ENCODE measurements around the gene TICRR.
"Not testable (repeated sequence)": the region's sequence is repeated elsewhere in the genome, so short reads cannot be mapped to it uniquely, and the experiment has no call there.

TICRR gene

DNA sequence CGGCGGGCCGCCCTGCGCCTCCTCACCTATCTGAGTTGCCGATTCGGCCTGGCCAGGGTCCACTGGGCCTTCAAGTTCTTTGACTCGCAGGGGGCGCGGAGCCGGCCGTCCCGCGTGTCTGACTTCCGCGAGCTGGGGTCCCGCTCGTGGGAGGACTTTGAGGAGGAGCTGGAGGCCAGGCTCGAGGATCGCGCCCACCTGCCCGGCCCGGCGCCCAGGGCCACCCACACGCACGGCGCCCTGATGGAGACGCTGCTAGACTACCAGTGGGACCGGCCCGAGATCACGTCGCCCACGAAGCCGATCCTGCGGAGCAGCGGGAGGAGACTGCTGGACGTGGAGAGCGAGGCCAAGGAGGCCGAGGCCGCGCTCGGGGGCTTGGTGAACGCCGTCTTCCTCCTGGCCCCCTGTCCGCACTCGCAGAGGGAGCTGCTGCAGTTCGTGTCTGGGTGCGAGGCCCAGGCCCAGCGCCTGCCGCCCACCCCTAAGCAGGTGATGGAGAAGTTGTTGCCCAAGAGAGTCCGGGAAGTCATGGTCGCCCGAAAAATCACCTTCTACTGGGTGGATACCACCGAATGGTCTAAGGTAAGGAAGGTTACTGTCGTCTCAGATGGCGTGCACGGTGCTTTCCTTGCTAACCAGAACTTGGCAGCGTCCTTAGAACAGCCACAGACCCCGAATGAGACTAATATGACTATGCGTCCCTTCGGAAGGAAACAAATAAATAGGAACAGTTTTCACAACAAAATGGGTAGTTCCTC is 567 bp downstream of the TICRR start:
- no peak for DNase-seq

DNA sequence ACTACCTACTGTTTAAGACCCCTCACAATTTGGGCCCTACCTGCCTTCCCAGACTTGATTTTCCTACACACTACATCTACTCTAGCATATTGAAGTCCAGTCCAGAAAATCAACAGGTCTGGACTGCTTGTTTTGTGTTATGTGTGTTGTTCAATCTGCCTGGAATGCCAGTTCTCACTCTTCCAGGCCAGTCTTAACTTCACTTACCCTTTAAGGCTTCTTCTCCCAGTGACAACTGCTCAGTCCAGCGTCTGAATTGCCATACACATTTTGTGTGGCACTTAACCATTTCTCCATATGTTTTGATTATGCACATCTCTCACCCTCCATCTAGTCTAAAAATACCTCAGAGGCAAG is 1.1 kb downstream of the TICRR start:
- no peak for DNase-seq

DNA sequence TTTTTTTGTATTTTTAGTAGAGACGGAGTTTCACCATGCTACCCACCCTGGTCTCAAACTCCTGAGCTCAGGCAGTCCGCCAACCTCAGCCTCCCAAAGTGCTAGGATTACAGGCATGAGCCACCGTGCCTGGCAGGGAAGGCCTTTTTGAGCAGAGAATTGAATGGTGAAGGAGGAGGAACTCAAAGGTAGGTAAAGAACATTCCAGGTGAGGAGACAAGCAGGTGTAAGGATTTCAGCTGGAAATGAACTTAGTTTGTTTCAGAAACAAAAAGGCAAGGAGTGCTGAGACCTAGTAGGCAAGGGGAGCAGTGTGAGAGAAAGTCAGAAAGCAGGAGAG is 2.5 kb downstream of the TICRR start:
- DNase-seq, result no peak

DNA sequence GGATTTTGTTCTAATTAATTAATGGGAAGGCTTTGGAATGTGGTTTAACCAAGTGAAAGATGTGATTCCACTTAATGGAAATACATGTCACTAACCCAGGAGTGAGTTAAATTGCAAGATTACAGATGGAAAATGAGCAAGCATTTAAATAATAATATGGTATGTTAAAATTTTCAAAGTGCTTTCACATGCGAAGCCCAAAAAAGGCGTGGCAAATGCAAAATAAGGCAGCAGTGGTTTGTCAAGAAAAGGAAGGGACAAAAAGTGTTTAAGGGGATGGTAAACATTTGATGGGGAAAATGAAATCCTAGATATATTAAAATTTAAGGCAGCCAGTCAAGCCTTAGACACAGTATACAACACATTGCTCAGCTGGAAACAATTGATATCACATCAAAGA is 2.9 kb downstream of the TICRR start:
- no peak for DNase-seq

DNA sequence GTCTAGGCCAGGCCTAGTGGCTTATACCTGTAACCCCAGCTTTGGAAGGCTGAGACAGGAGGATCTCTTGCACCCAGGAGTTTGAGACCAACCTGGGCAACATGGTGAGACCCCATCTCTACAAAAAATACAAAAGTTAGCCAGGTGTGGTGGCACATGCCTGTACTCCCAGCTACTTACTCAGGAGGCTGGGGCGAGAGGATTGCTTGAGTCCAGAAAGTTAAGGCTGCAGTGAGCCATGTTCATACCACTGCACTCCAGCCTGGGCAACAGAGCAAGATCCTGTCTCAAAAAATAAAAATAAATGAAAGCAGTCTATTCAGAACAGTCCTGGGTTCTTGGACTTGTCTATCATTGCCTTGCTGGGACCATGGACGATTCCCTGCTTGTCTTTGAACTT is 5.5 kb downstream of the TICRR start:
- DNase-seq, result not testable (repeated sequence)

DNA sequence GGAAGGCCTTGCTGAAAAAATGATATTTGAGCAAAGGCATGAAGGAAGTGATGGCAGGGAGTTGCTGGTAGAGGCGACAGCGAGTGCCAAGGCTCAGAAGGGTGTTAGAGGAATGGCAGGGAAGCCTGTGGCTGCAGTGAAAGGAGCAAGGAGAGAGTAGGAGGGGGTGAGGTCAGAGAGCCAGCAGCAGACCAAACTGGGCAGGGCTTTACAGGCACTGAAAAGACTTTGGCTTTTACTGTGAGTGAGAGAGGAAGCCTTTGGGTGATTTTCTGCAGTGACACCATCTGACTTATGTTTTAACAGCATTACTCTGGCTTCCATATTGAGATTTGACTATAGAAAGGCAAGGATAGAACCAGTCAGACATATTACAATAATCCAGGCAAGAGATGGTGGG is 11.4 kb downstream of the TICRR start:
- no peak for DNase-seq

DNA sequence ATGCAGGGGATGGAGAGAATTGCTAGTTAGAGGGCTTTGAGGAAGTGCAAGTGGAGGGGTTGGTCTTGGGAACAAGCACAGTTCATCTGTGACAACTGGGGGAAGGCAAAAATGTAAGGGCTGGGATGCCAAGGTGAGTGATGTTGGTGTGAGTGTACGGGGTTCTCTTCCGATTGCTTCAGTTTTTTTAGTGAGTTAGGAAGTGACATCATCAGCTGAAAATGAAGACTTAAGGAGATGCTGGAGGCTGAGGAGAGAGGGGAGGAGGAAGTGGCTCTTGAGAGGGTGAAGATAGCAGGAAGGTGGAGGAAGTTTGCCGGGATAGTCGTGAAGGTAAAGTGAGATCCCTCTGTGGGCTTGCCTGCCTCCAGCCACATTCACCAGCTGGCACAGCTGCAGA is 12.7 kb downstream of the TICRR start:
- no peak for DNase-seq

DNA sequence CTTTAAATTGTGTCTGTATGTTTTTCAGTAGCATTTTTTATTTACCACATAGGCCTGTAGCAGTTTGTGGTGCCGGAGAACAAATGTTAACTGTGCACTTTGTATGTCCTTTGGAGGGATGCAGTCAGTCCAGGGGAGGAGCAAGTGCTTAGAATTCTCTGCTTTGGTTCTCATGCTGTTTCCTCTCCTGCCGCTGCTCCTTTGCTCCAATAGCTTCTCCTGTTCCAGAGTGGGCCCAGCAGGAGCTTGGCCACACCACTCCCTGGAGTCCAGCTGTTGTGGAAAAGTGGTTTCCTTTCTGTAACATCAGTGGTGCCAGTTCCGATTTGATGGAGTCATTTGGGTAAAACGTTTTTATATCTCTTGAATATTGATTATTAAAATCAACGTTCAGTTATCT is 16.6 kb downstream of the TICRR start:
- DNase-seq, result no peak

DNA sequence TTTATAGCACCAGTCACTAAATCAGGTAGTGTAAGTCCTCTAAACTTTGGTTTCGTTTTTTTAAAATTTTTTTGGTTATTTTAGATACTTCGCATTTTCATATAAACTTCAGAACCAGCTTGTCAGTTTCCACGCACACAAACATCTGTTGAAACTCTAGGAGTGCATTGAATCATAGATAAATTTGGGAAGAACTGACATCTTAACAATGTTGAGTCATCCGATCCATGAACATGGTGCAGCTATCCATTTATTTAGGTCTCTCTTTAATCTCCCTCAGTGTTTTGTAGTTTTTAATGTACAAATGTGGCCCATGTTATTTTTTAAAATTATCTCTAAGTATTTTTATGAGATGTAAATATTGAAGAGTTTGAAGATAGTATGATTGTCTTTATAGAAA is 17.7 kb downstream of the TICRR start:
- DNase-seq, result no peak

DNA sequence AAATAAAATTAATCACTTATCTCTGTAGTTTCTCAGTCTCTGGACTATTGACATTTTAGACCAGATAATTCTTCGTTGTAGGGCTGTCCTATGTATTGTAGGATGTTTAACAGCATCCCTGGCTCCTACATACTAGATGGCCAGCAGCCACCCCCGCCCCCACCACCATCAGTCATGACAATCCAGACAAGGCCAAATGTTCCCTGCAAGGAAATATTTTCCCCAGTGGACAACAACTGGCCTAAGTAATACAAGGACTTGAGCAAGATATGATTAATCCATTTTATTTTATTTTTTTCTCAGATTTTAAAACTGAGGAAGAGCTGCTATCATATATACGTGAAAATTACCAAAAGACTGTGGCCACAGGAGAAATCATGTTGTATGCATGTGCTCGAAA is 23.8 kb downstream of the TICRR start:
- DNase-seq, result no peak

DNA sequence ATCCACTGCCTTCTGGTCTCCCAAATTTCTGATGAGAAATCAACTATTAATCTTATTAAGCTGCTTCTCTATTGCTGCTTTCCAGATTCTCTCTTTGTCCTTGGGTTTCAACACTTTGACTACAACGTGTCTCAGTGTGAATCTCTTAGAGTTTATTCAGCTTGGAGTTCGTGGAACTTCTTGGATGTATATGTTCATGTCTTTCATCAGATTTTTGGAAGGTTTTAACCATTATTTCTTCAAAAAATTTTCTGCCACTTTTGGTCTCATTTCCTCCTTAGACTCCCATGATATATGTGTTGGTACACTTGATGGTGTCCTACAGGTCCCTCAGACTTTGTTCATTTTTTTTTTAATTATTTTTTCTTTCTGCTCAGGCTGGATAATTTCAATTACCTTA is 36.0 kb downstream of the TICRR start:
- DNase-seq, result no peak

DNA sequence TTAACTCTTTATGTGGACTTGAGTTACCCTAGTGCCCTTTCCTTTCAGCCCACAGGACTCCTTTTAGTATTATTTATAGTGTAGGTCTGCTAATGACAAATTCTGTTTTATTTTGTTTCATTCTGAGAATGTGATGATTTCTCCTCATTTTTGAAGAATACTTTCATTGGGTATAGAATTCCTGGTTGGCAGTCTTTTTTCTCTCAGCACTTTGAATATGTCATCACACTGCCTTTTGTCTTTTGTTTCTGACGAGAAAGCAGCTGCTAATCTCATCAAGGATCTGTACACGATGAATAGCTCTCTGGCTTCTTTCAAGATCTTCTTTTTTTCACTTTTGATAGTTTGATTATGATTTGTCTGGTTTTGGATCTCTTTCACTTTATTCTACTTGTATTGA is 37.8 kb downstream of the TICRR start:
- no peak for DNase-seq

DNA sequence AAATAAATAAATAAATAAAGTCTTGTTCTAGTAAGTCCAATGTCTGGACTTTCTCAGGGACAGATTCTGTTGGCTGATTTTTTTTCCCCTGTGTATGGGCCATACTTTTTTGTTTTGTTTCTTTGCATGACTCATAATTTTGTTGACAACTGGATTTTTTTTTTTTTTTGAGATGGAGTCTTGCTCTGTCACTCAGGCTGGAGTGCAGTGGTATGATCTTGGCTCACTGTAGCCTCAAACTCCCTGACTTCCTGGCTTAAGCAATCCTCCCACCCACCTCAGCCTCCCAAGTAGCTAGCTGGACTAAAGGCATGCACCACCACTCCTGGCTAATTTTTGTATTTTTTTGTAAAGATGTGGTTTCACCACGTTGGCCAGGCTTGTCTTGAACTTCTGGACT is 38.9 kb downstream of the TICRR start:
- no peak for DNase-seq

DNA sequence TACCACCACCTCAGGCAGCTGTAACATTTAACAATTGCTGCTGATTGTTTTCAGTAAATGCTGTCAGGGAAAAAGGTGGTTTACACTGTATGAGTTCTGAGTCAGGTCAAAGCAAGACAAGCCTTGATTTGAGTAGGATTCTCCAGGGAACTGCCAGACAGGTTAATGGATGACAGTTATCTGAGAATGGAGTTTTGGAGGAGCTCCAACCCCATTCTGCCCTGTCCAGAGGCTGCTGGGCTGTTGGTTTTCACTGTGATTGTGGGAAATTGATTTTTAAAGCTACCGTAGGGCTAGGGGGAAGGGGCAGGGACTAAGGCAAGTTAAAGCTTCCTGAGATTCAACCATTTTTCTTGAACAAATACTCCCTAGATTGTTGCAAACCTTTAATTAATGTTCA is 39.9 kb downstream of the TICRR start:
- DNase-seq, result no peak

DNA sequence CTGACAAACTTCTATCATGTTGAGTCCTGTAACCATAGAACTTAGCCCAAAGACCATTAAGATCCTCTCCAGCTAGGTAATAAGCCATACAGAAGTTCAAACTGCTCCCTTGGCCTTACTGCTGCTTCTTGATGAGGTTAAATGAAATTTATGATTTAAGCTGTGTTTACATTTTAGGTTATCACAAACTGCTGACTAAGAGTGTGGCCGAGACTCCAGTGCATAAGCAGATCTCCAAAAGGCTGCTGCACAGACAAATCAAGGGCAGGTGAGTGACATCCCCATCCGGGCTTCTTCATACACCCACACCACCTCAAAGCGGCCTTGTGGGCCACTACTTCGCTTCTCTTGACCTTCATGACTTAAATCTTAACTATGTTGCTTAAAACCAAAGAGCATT is 41.0 kb downstream of the TICRR start:
- no peak for DNase-seq

DNA sequence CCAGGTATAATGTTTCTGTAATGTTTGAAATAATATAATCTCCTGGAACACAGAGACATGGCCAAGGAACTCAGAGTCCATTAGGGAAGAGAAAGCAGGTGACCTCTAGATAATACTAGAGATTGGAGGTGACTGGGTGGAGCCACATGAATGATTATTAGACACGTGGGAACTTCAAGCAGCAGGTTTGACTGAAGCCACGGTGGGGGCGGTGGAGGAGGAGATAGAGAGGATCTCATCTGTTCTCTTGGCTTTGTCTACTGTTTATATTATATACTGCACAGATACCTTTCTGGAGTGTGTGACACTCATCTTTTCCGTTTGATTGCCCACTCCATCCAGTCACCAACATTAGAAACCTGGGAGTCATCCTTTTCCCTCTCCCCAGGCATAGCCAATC is 46.3 kb downstream of the TICRR start:
- DNase-seq, result no peak

DNA sequence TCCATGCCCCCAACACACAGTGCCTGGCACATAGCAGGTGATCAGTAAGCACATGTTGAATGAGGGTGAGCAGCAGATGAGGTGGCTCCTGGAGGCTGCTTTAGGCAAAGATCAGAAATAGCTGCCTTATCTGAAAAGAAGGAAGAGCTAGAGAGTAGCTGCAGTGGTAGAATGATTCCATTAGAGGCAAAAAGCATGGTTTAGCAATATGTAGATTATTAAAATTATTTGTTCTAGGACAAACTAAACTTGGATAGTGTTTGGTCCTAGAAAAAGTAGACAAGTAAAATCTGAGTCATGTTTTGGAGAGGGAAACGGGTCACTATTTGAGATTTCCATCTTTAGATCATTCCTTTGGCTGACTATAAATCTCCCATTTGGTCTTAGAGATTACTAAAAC is 47.9 kb downstream of the TICRR start:
- DNase-seq, result no peak

DNA sequence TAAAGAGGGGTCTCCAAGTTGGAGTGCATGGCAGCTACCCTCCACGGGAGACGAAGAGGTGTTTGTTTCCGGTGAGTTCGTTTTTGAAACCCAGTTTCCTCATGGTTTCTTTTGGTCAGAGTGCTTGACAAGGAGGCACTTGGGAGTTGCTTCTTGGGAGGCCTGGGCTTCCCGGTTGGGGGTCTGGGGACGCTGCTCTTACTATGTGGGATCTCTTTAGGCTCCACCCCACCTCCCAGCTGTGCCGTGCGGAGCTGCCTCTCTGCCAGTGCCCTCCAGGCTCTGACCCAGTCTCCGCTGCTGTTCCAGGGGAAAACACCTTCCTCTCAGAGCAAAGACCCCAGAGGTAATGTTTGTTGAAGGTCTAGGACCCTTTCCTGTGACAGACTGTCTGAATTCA is 50.4 kb downstream of the TICRR start:
- DNase-seq, result no peak

DNA sequence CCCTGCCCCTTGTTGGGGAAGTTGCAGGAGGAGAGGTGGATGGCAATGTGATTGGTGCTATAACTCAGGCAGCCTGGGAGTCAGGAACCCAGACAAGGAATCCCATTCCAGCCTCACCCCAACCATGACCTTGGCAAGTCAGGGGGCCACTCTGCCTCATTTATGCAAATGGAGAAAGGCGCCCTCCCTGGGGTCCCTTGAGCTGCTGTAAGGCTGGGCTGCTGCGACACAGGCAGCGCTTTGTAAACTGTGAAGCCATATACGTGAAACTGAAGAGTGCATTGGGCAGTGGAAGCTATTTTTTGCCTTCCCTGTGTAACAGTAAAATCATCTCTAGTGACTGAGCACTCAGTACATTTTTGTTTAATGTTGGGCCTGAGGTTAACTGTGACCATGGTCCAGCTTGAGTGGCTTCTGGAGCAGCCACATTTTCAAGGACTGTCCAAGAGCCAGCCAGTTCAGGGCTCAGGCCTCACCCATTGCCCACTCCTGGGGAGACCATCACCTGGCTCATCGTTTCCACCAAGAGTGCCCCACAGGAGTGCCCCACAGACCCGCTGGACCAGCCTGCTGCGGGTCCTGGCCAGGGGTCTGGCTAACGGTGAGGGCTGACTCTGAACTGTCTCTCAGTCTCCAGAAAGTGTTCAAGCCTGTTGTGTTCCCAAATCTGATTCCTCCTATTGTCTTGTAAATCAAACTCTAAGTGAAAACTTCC is 52.1 kb downstream of the TICRR start:
- DNase-seq, result no peak

DNA sequence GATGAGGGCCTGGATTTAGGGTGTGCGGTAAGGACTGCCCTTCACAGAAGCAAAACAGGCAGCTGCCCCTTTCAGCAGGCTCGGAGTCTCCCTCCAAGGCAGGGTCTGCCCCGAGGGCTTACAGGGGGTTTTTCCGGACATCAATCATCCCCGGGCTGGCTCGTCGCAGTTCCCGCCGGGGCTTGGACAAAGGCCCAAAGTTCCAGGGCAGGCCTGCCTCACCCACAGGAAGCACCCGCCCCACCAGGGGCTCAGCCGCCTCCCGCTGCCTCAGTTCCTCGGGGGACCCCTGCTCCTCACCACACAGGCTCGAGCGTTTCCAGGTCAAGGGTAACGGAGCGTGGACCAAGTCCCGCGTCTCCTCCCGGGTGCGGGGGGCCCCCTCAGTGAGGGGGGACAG is 53.0 kb downstream of the TICRR start:
- DNase-seq, result no peak

DNA sequence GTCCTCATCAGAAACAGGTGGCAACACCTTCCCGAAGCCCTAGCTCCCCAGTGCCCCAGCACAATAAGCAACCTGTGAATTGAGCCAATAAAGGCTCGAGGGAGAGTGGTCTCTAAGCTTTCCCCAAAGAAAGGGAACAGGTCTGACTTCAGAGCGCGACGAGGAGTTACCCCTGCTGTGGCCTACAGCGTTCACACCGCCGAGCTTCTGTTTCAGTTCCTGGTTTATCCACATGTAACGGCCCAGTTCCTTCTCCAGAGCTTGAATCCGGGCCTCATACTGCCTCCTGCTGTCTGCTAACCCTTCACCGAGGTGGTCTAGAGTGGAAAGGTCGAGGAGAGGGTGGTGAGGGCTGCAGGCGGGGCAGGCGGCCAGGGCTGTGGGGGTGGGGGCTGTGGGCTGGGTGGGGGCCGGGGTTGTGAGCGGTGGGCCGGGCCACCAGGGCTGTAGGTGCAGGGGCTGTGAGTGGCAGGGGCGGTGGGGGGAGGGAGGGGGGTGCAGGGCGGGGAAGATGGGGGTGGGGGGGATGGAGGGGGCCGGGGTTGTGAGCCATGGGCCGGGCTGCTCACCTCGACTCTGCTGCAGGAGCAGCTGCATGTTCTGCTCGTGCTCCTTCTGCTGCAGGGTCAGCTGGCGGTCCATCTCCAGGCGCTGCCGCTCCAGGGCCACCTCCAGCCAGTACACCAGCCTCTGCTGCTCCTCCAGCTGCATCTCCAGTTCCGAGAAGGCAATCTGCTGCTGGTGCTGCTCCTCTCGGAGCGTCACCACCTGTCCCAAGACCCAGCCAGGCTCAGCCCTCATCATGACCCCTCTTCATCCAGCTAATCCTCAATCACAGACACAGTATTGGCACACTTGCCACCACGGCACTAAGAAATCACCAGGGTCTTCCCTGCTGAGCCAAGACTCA is 53.8 kb downstream of the TICRR start:
- DNase-seq, result no peak

DNA sequence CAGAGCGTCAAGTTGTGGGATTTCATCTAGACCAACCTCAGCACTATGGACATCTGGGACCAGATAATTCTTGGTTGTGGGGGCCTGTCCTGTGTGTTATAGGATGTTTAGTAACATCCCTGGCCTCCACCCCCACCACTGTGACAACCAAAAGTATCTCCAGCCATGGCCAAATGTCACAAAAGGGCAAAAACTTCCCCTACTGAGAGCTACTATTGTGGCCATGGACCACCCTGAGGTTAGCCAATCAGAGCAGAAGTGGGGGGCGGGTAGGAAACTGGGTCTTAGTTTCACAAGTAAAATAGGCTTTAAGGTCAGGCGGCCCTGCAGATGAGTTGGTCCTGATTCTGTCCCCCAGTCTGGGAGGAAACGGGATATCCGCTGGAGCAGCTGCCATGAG is 54.6 kb downstream of the TICRR start:
- no peak for DNase-seq

DNA sequence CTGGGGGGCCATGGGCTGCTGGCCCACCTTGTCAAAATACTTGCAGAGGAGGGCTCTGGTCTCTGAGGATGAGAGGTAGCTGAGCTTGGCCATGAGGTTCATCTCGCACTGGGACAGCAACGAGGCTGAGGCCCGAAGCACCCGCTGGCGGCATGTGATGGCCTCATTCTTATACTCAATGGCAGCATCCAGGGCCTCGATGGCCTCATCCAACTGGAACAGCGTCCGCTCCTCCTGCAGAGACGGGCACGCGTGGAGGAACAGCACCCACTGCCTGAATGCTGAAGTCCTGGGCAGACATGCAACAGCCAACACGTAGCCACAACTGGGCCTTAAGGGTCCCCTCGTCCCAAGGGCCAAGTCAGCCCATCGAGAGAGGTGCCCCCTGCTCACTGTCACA is 55.0 kb downstream of the TICRR start:
- no peak for DNase-seq

Measured in DMS79 (cell line).